Suprapubic skin (tissue), 4 donors: Measurements from ENCODE around the gene UNC5B.

Experiments
- CTCF ChIP-seq, 2 donors: fragments of 200-600 bp in 1 of 2; fragments of 450-650 bp in 1 of 2; sonication (generic) in 1 of 2; IDR thresholded peaks; one replicate each; pipeline ENCODE4 v1.5.1; 2016 to 2019; ENCODE audit warnings: antibody characterized with exemption in 2 of 2, mild to moderate bottlenecking in 1 of 2, moderate library complexity in 1 of 2
- EP300 ChIP-seq: sonication (generic); formaldehyde crosslinking; IDR thresholded peaks from one replicate; pipeline ENCODE4 v1.6.1; 2017; ENCODE audit warnings: antibody characterized with exemption
- POLR2A ChIP-seq, 2 donors: fragments of 450-650 bp; IDR thresholded peaks; one replicate each; pipeline ENCODE4 v1.6.1; 2017; ENCODE audit warnings: antibody characterized with exemption in 2 of 2, mild to moderate bottlenecking in 2 of 2, moderate library complexity in 2 of 2
- POLR2AphosphoS5 ChIP-seq, 3 donors: sonication (generic); formaldehyde crosslinking; IDR thresholded peaks; one replicate each; pipeline ENCODE4 v1.6.1; 2017; ENCODE audit warnings: antibody characterized with exemption in 3 of 3

GRCh38 chr10:71337219-71337701, 124.9 kb downstream of the UNC5B start:
- TF ChIP-seq CTCF (IDR thresholded peaks at IDR 0.05) (no peak), EP300 (no peak), POLR2A (IDR thresholded peaks at IDR 0.05) (no peak), POLR2AphosphoS5 (IDR thresholded peaks at IDR 0.05) (no peak)
